ENCODE results near the gene NELFE.
"Not testable (repeated sequence)": the region's sequence is repeated elsewhere in the genome, so short reads cannot be mapped to it uniquely, and the experiment has no call there.

The NELFE gene

GRCh38 chr6:31915756-31916155 lies 43.0 kb downstream of the NELFE start:
- DNase-seq: no peak

- DNase-seq: no peak
These were observed 43.4 kb downstream of the NELFE start for GRCh38 chr6:31915351-31915750.

- no peak for DNase-seq
These were observed 46.8 kb downstream of the NELFE start for GRCh38 chr6:31911826-31912585.

- DNase-seq: not testable (repeated sequence)
These were observed 49.5 kb downstream of the NELFE start for GRCh38 chr6:31909298-31909697.

- no peak for DNase-seq
These were observed 50.0 kb downstream of the NELFE start for GRCh38 chr6:31908791-31909190.

- not testable (repeated sequence) for DNase-seq
These were observed 50.5 kb downstream of the NELFE start for GRCh38 chr6:31908255-31908654.

GRCh38 chr6:31907158-31907813 lies 51.5 kb downstream of the NELFE start:
- DNase-seq: no peak

GRCh38 chr6:31906727-31907126 lies 52.0 kb downstream of the NELFE start:
- DNase-seq: not testable (repeated sequence)

GRCh38 chr6:31906122-31906521 lies 52.6 kb downstream of the NELFE start:
- DNase-seq: no peak

GRCh38 chr6:31905041-31905440 lies 53.7 kb downstream of the NELFE start:
- DNase-seq: no peak

- DNase-seq: no peak
These were observed 54.8 kb downstream of the NELFE start for GRCh38 chr6:31903957-31904356.

All from cerebellar nuclear complex (tissue), 1 donor.